HG03039 (cell line): Measurements from ENCODE around the gene FAM118A.
"Not testable (repeated sequence)": the region's sequence is repeated elsewhere in the genome, so short reads cannot be mapped to it uniquely, and the experiment has no call there.

ENCODE experiments used
- ATAC-seq: cut with Tn5 transposase; IDR thresholded peaks from one replicate; pipeline ENCODE4 v1.9.1; 2021; ENCODE audit warnings: mild to moderate bottlenecking, moderate library complexity; ENCODE audit not compliant: unreplicated experiment

The FAM118A gene

GRCh38 chr22:45309422-45310227, at the start of gene FAM118A:
Gene FAM118A (plus strand): TSS chr22:45309934. CDS start chr22:45322380, 12,446 bp downstream.
- ATAC-seq = peak; percentile 71

GRCh38 chr22:45260395-45260759, 49.4 kb upstream of the FAM118A start:
- ATAC-seq = not testable (repeated sequence)

- no peak for ATAC-seq
These were observed 48.2 kb upstream of the FAM118A start for GRCh38 chr22:45261407-45262088.

- ATAC-seq = no peak
These were observed 47.4 kb upstream of the FAM118A start for GRCh38 chr22:45262195-45262930.

- ATAC-seq = peak; percentile 21
These were observed 46.7 kb upstream of the FAM118A start for GRCh38 chr22:45262931-45263462.

- peak; percentile 46 for ATAC-seq
These were observed 46.1 kb upstream of the FAM118A start for GRCh38 chr22:45263463-45264269.

- no peak for ATAC-seq
These were observed 44.2 kb upstream of the FAM118A start for GRCh38 chr22:45265535-45265934.

- no peak for ATAC-seq
These were observed 41.4 kb upstream of the FAM118A start for GRCh38 chr22:45268167-45268957.

GRCh38 chr22:45268958-45269844, 40.5 kb upstream of the FAM118A start:
- ATAC-seq = peak; percentile 71

- no peak for ATAC-seq
These were observed 39.4 kb upstream of the FAM118A start for GRCh38 chr22:45270095-45271020.

- no peak for ATAC-seq
These were observed 38.0 kb upstream of the FAM118A start for GRCh38 chr22:45271667-45272201.

- ATAC-seq = no peak
These were observed 37.2 kb upstream of the FAM118A start for GRCh38 chr22:45272498-45272897.

- no peak for ATAC-seq
These were observed 36.2 kb upstream of the FAM118A start for GRCh38 chr22:45273452-45274075.

GRCh38 chr22:45276507-45277105, 33.1 kb upstream of the FAM118A start:
- no peak for ATAC-seq

- not testable (repeated sequence) for ATAC-seq
These were observed 32.0 kb upstream of the FAM118A start for GRCh38 chr22:45277720-45278119.

- ATAC-seq = no peak
These were observed 31.6 kb upstream of the FAM118A start for GRCh38 chr22:45278125-45278524.
